Liver (tissue), 9 donors: Measurements from ENCODE around the gene CHN1. TPM values are rescaled to one million over a fixed set of nuclear protein-coding genes. Genes with fewer than 3 reads are reported as not detected.

Experiments used
- DNase-seq: peaks from one replicate; pipeline ENCODE4 v3.0.0-alpha.2; 2017; ENCODE audit warnings: low spot score
- H3K27ac ChIP-seq, 2 donors: one replicate each; pipeline ENCODE4 v1.7.0; 2013; ENCODE audit warnings: inconsistent platforms in 2 of 2, low read length in 2 of 2, control low read depth in 1 of 2, low read depth in 1 of 2, mild to moderate bottlenecking in 1 of 2
- H3K27me3 ChIP-seq, 4 donors: one replicate each; pipeline versions ENCODE4 v1.6.1 to v1.7.0; 2013; ENCODE audit warnings: low read length in 3 of 4, inconsistent platforms in 1 of 4, mild to moderate bottlenecking in 1 of 4, moderate library complexity in 1 of 4; ENCODE audit not compliant: control insufficient read depth in 4 of 4, insufficient read depth in 4 of 4
- H3K36me3 ChIP-seq, 4 donors: one replicate each; pipeline versions ENCODE4 v1.6.1 to v1.7.0; 2013; ENCODE audit warnings: low read length in 3 of 4, mild to moderate bottlenecking in 3 of 4, low read depth in 1 of 4, moderate library complexity in 1 of 4; ENCODE audit not compliant: control insufficient read depth in 4 of 4, insufficient read depth in 3 of 4
- H3K4me1 ChIP-seq, 4 donors: one replicate each; pipeline versions ENCODE4 v1.6.1 to v1.7.0; 2013; ENCODE audit warnings: low read length in 3 of 4, mild to moderate bottlenecking in 3 of 4, moderate library complexity in 1 of 4; ENCODE audit not compliant: control insufficient read depth in 4 of 4, insufficient read depth in 4 of 4
- H3K4me3 ChIP-seq, 3 donors: one replicate each; pipeline versions ENCODE4 v1.6.1 to v1.7.0; 2013; ENCODE audit warnings: low read length in 3 of 3, control low read depth in 1 of 3, low read depth in 1 of 3, mild to moderate bottlenecking in 1 of 3
- H3K9ac ChIP-seq, 2 donors: one replicate each; pipeline ENCODE4 v1.7.0; 2013; ENCODE audit warnings: low read length in 2 of 2, mild to moderate bottlenecking in 2 of 2, moderate library complexity in 2 of 2, control low read depth in 1 of 2, low read depth in 1 of 2
- H3K9me3 ChIP-seq, 4 donors: one replicate each; pipeline versions ENCODE4 v1.6.1 to v1.7.0; 2013; ENCODE audit warnings: low read length in 3 of 4; ENCODE audit not compliant: control insufficient read depth in 4 of 4
- ATF3 ChIP-seq: IDR thresholded peaks from 2 replicates; pipeline ENCODE4 v1.6.1; 2016; ENCODE audit warnings: antibody characterized with exemption
- EGR1 ChIP-seq, 2 donors: IDR thresholded peaks; 2 replicates each; pipeline ENCODE4 v1.6.1; 2016 to 2018; ENCODE audit warnings: antibody characterized with exemption in 2 of 2, low read depth in 2 of 2
- FOXA2 ChIP-seq: IDR thresholded peaks from 2 replicates; pipeline ENCODE4 v1.6.1; 2016; ENCODE audit warnings: antibody characterized with exemption
- GABPA ChIP-seq, 2 donors: IDR thresholded peaks in 1 of 2; conservative IDR thresholded peaks in 1 of 2; 2 replicates each; pipeline ENCODE4 v1.6.1; 2016; ENCODE audit warnings: antibody characterized with exemption in 2 of 2, mild to moderate bottlenecking in 1 of 2, moderate library complexity in 1 of 2
- HNF4A ChIP-seq, 2 donors: conservative IDR thresholded peaks; 2 replicates each; pipeline ENCODE4 v1.6.1; 2016; ENCODE audit warnings: antibody characterized with exemption in 2 of 2, mild to moderate bottlenecking in 2 of 2
- HNF4G ChIP-seq: IDR thresholded peaks from 2 replicates; pipeline ENCODE4 v1.6.1; 2016; ENCODE audit warnings: antibody characterized with exemption
- RAD21 ChIP-seq, 2 donors: IDR thresholded peaks; 2 replicates each; pipeline ENCODE4 v1.6.1; 2016; ENCODE audit warnings: antibody characterized with exemption in 2 of 2, mild to moderate bottlenecking in 2 of 2
- RXRA ChIP-seq, 2 donors: IDR thresholded peaks; 2 replicates each; pipeline ENCODE4 v1.6.1; 2017 to 2018; ENCODE audit warnings: antibody characterized with exemption in 2 of 2, mild to moderate bottlenecking in 1 of 2
- SP1 ChIP-seq: IDR thresholded peaks from 2 replicates; pipeline ENCODE4 v1.6.1; 2018; ENCODE audit warnings: antibody characterized with exemption, mild to moderate bottlenecking
- TAF1 ChIP-seq: conservative IDR thresholded peaks from 2 replicates; pipeline ENCODE4 v1.6.1; 2016; ENCODE audit warnings: antibody characterized with exemption, mild to moderate bottlenecking
- WGBS: extraction: QIAGEN DNeasy Blood & Tissue Kit; methylation state at CpG from one replicate; pipeline ENCODE4 v1.1.7; 2013; 5-methylcytosine and 5-hydroxymethylcytosine counted together
- polyA plus RNA-seq, 2 donors: library from polyadenylated mRNA; stranded (reverse) in 1 of 2; unstranded in 1 of 2; fragments of 200-250 nt in 1 of 2; fragments of >200 nt in 1 of 2; fragmentation: Nextera tagmentation in 1 of 2; extraction: Ambion mirVana in 1 of 2; gene quantifications; one replicate each; pipeline versions ENCODE4 v1.2.1 to v1.2.3, GENCODE V29; 2013 to 2015
- total RNA-seq, 2 donors: library from RNA; depleted of rRNA; stranded (reverse); fragments of >200 nt; gene quantifications; one replicate each; pipeline ENCODE4 v1.2.3, GENCODE V29; 2014
- TF ChIP-seq, protein P1 (sequence below): fragments of 150-350 bp; IDR thresholded peaks from 2 replicates; pipeline ENCODE4 v1.5.1; 2017; ENCODE audit warnings: improper control_type of control experiment, low read depth, low read length; ENCODE audit not compliant: missing input control
- TF ChIP-seq, protein P2 (sequence below): IDR thresholded peaks from 2 replicates; pipeline ENCODE4 v1.6.1; 2016; ENCODE audit warnings: antibody characterized with exemption, mild to moderate bottlenecking
- donor health status: healthy.
- donor health status: healthy.
- donor health status: healthy.
- donor health status: healthy.
- donor health status: healthy.

CHN1 gene
- total and polyA plus RNA-seq, 4 donors = 0.66 to 1.6 (median 1.1) TPM

DNA sequence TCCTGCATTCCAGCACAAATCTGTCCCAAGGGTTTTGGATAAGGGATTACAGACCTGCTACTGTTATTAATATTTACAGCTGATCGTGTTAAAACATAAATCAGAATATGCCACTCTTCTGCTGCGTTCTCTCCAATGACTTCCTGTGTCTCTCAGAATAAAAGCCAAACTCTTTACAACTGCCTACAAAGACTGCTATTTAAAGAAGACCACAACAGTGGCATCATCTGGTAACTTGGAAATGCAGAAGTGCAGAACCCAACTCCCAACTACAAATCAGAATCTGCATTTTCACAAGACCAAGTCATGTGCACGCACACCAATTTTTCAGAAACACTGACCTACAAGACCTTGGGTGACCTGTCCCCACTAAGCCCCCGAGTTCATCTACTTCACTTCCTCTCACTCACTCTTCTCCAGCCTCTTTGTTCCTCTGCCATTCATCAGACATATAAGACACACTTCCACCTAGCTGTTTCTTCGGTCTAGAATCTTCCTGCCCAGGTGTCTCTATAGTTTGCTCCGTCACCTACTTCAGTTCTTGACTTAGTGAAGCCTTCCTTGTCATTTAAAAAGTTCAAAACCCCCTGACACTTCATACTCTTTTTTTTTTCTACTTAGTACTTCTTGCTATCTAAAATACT lies 36.0 kb downstream of the CHN1 start:
- Histone ChIP-seq H3K4me3 (no peak overlapping the region), H3K36me3 (peaks cover 0 to 1% (median 0%) of the 10 kb centered on the region in 4 donors), H3K9me3 (no peaks in the 10 kb centered on the region), H3K9ac (no peak overlapping the region), H3K4me1 (peaks cover 2 to 24% (median 11%) of the 10 kb centered on the region in 4 donors), H3K27ac (no peak overlapping the region), H3K27me3 (no peaks in the 10 kb centered on the region)
- DNase-seq = no peak
- no peak for TF ChIP-seq GABPA (IDR thresholded peaks at IDR 0.05 in 1 of 2, conservative IDR thresholded peaks at IDR 0.05 in 1 of 2)
- TF ChIP-seq SP1 = no peak
- no peak for TF ChIP-seq ATF3
- 86% methylated on average over 6 of the region's 6 CpGs for WGBS

DNA sequence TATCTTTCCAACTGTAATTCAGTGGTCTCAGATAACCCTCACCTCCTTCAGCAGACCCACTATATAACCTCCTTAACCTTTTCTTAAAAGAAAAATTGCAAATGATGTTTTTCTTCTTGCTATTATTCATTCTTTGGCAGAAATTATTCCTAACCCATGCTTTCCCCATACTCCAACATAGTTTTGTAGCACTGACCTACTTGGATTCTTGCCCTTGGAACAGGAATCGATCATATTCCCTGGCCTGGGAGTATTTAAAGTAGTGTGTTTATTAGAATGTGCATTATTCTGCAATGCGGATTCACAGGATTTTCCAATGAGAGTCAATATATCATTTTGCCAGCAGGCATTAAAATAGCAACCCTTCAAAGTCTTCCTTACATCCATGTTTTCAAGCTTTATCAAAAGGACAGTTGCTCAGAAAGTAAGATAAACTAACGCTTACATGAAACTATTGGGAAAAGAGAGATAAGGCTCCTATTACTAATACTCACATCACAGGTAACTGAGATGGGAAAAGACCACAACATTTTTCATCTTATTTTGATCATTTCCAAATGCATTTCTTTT lies 37.4 kb downstream of the CHN1 start:
- no peak overlapping the region for H3K27ac ChIP-seq
- H3K4me1 ChIP-seq = peaks cover 2 to 24% (median 11%) of the 10 kb centered on the region in 4 donors
- 41% methylated on average over 3 of the region's 3 CpGs for WGBS
- no peaks in the 10 kb centered on the region for H3K36me3 ChIP-seq
- no peak for DNase-seq
- H3K9me3 ChIP-seq = no peaks in the 10 kb centered on the region
- H3K4me3 ChIP-seq = no peak overlapping the region
- no peaks in the 10 kb centered on the region for H3K27me3 ChIP-seq
- H3K9ac ChIP-seq = no peak overlapping the region
- TF ChIP-seq, protein P1, sequence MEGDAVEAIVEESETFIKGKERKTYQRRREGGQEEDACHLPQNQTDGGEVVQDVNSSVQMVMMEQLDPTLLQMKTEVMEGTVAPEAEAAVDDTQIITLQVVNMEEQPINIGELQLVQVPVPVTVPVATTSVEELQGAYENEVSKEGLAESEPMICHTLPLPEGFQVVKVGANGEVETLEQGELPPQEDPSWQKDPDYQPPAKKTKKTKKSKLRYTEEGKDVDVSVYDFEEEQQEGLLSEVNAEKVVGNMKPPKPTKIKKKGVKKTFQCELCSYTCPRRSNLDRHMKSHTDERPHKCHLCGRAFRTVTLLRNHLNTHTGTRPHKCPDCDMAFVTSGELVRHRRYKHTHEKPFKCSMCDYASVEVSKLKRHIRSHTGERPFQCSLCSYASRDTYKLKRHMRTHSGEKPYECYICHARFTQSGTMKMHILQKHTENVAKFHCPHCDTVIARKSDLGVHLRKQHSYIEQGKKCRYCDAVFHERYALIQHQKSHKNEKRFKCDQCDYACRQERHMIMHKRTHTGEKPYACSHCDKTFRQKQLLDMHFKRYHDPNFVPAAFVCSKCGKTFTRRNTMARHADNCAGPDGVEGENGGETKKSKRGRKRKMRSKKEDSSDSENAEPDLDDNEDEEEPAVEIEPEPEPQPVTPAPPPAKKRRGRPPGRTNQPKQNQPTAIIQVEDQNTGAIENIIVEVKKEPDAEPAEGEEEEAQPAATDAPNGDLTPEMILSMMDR = no peak
- TF ChIP-seq HNF4G (no peak), ATF3 (no peak), RAD21 (IDR thresholded peaks at IDR 0.05) (no peak), HNF4A (conservative IDR thresholded peaks at IDR 0.05) (peak; percentile 31 to 41), EGR1 (IDR thresholded peaks at IDR 0.05; ENCODE audit: low read depth in 2 of 2) (no peak), RXRA (IDR thresholded peaks at IDR 0.05) (peak; percentile 27 to 46), TAF1 (no peak)

GRCh38 chr2:174967086-174967485 lies 38.1 kb downstream of the CHN1 start:
- 94% methylated on average over 6 of the region's 6 CpGs for WGBS
- no peaks in the 10 kb centered on the region for H3K36me3 ChIP-seq
- H3K27me3 ChIP-seq = no peaks in the 10 kb centered on the region
- H3K4me3 ChIP-seq = no peak overlapping the region
- H3K9ac ChIP-seq = no peak overlapping the region
- DNase-seq = no peak
- peaks cover 2 to 24% (median 11%) of the 10 kb centered on the region in 4 donors for H3K4me1 ChIP-seq
- no peak overlapping the region for H3K27ac ChIP-seq
- TF ChIP-seq TAF1 (no peak), FOXA2 (no peak)
- TF ChIP-seq, protein P2, sequence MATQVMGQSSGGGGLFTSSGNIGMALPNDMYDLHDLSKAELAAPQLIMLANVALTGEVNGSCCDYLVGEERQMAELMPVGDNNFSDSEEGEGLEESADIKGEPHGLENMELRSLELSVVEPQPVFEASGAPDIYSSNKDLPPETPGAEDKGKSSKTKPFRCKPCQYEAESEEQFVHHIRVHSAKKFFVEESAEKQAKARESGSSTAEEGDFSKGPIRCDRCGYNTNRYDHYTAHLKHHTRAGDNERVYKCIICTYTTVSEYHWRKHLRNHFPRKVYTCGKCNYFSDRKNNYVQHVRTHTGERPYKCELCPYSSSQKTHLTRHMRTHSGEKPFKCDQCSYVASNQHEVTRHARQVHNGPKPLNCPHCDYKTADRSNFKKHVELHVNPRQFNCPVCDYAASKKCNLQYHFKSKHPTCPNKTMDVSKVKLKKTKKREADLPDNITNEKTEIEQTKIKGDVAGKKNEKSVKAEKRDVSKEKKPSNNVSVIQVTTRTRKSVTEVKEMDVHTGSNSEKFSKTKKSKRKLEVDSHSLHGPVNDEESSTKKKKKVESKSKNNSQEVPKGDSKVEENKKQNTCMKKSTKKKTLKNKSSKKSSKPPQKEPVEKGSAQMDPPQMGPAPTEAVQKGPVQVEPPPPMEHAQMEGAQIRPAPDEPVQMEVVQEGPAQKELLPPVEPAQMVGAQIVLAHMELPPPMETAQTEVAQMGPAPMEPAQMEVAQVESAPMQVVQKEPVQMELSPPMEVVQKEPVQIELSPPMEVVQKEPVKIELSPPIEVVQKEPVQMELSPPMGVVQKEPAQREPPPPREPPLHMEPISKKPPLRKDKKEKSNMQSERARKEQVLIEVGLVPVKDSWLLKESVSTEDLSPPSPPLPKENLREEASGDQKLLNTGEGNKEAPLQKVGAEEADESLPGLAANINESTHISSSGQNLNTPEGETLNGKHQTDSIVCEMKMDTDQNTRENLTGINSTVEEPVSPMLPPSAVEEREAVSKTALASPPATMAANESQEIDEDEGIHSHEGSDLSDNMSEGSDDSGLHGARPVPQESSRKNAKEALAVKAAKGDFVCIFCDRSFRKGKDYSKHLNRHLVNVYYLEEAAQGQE = no peak
- no peaks in the 10 kb centered on the region for H3K9me3 ChIP-seq
